Activated effector memory CD4-positive, alpha-beta T cell treated with anti-CD3 and anti-CD28 coated beads, Interleukin-2, amount 50 U/mL, for 16 hours (primary cell): ENCODE measurements around the gene MRPS17.
A peak's percentile ranks its signal among the peaks of the same experiment; 100 is the strongest.

Experiments used
- DNase-seq: peaks from one replicate; pipeline ENCODE4 v3.0.0-alpha.2; 2020

Gene MRPS17

GRCh38 chr7:55973747-55974250 lies 22.1 kb downstream of the MRPS17 start:
- peak; percentile 37 for DNase-seq

- no peak for DNase-seq
Measured at GRCh38 chr7:55975988-55976633, 24.4 kb downstream of the MRPS17 start.

- no peak for DNase-seq
Measured at GRCh38 chr7:55977831-55978230, 26.2 kb downstream of the MRPS17 start.

DNA sequence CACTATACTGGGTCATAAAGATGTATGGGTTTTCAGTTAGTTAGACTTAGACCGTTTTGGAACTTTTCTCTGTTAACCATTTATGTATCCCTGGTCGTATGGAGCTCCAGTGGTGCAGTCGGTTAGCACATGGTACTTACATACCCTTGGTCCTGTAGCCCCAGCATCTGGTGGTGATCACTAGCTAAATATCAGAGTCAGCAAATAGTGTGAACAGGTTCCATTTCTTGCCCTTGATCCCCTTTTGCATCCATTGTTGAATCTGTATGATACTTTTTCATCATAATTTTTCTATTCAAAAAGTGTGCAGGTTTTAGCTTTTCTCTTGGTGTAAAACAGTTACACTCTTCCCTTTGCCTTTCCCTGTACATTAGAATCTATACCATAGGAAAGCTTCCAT lies 28.6 kb downstream of the MRPS17 start:
- DNase-seq, result no peak

DNA sequence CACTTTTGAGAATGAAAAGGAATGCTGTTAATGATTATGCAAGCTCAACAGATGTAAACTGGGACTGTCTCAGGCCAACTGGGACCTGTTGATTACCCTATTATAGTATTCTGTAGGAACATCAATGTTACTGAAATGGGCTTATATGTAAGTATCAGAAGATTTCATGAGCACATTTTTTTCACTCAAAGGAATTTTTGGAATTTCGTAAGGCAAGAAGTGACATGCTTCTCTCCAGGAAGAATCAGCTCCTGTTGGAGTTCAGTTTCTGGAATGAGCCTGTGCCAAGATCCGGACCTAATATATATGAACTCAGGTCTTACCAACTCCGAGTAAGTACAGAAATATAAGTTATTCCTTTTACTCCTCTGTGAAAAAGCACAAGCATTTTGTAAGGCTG lies 31.9 kb downstream of the MRPS17 start:
- DNase-seq, result no peak

- no peak for DNase-seq
Measured at GRCh38 chr7:55992346-55992745, 40.7 kb downstream of the MRPS17 start.

DNA sequence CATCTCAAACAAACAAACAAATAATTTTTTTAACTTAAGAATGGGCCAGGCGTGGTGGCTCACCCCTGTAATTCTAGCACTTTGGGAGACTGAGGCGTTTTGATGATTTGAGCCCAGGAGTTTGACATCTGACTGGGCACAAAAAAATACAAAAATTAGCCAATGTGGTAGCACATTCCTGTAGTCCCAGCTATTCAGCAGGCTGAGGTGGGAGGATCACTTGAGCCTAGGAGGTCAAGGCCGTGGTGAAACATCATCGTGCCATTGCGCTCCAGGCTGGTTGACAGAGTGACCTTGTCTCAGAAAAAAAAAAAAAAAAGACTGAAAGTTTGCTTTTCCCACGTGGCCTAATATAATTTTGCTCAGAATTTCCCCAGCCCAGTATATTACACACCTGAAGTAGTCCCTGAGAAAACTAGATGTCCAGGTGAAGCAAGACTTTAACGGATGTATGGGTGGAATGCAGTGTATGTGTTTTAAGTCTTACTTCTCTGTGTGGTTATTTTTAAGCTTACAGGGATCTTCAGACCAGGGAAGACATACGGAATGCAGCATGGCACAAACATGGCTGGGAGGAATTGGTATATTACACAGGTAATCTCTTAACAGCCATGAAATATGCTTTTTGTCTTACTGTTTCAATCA lies 45.3 kb downstream of the MRPS17 start:
- no peak for DNase-seq

GRCh38 chr7:56003749-56004148 lies 52.1 kb downstream of the MRPS17 start:
- no peak for DNase-seq
